ENCODE data around the gene MARVELD3. TPM values are rescaled to one million over a fixed set of nuclear protein-coding genes. Genes with fewer than 3 reads are reported as not detected.
"Not testable (repeated sequence)": the region's sequence is repeated elsewhere in the genome, so short reads cannot be mapped to it uniquely, and the experiment has no call there.

The MARVELD3 gene
- polyA plus RNA-seq, 4 donors, result 11.9 to 18.0 (median 15.0) TPM

DNA sequence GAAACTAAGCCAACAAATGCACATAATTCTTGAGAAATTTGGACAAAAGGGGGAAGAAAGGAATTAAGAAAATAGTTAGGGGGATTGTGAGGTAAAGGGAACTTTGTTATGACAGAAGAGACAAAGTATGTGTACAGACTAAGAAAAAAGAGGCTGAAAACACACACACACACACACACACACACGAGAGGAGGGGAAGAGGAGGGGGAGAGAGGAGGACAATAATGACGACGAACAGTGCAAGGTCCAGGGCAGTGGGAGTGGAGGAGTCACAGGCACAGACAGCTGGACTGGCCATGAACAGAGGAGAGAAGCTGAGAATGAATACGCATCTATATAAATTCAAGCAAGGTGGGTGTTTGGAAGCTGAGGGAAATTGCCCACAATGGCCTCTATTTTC, 44.6 kb downstream of the MARVELD3 start:
- DNase-seq (ENCODE audit: low read depth in 4 of 4, low spot score in 2 of 4), result no peak

DNA sequence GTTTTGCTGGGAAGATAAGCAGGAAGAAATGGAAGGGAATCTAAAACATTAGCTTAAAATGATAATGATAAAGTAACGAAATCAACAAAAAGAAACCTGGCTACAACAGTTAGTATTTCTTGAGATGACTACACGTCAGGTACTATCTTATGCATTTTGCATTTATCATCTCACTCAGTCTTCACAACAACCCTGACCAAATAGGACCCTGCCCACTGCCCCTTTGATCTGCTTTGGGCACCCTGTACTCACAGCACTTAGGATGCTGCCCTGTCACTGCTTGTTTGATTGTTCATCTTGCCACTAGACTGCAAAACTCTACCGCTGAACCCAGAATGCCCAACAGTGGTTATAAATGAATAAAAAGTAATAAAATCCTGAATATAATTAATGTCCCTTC, 45.2 kb downstream of the MARVELD3 start:
- no peak for DNase-seq (ENCODE audit: low read depth in 4 of 4, low spot score in 2 of 4)

DNA sequence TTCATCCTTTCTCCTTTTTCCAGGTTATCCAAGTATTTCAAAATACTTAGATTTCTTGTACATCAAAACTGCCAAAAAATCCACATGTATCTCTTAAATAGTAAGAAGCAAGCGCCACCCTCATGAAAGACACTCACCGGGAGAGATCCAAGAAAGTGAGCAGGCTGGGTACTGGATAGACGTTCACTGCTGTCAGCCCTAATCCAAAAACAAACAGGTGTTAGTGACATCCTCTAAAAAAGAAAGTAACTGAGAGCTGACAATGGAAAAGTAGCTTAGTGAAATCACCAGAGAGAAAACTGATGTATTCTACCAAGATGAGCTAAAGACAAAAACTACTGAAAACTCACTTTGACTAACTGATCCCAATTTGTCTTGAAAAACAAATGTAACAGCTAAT, 46.1 kb downstream of the MARVELD3 start:
- DNase-seq (ENCODE audit: low read depth in 4 of 4, low spot score in 2 of 4), result no peak

DNA sequence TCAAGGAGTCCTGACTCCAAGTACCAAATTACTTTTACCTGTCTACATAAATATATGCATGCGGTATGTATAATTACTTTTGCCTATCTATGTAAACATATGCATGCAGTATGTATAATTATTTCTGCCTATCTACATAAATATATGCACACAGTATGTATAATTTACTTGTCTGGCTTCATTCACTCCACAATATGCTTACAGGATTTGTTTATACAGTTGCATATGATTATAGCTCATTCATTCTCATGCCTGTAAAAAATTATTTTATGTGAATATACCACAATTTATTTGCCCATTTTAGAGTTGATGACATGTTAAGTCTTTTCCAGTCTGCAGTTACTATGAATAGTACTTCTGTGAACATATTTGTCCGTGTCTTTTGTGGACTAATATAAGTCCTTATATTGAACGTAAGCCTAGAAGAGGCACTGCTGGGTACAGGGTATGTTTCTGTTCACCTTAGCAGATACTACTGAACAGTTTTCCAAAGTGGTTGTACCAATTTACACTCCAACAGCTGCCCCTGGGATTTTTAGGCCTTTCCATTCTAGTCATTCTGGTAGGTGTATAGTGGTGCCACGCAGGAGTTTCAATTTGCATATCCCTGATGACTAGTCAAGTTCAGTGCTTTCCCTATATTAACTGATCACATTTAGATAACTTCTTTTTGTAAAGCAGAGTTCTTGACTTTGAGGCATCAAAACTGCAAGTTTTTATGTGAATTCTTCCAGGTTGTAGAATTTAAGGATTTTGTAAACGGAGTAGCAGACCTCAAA, 47.0 kb downstream of the MARVELD3 start:
- DNase-seq (ENCODE audit: low read depth in 4 of 4, low spot score in 2 of 4), result no peak

DNA sequence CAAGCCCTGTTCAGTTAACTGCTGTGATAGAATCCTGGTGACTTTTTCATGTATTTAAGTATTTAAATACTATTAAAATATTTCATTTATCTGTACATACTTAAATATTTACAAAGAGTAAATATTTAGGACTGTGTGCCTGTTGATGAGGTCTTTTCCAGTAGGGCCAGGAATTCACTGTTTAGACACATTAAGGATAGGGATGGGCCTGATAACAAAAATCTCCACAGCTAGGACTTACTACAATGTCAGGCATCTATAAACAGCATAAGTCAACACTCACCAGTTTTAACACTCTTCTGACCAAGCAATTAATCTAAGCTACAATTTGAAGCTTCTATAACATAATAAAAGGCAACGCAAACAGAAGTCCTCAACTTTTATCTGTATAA, 47.6 kb downstream of the MARVELD3 start:
- DNase-seq (ENCODE audit: low read depth in 4 of 4, low spot score in 2 of 4), result no peak

GRCh38 chr16:71674229-71674628, 48.2 kb downstream of the MARVELD3 start:
- no peak for DNase-seq (ENCODE audit: low read depth in 4 of 4, low spot score in 2 of 4)

- no peak for DNase-seq (ENCODE audit: low read depth in 4 of 4, low spot score in 2 of 4)
Observed at GRCh38 chr16:71675380-71675779, 49.4 kb downstream of the MARVELD3 start.

- DNase-seq (ENCODE audit: low read depth in 4 of 4, low spot score in 2 of 4), result no peak
Observed at GRCh38 chr16:71676236-71676635, 50.3 kb downstream of the MARVELD3 start.

DNA sequence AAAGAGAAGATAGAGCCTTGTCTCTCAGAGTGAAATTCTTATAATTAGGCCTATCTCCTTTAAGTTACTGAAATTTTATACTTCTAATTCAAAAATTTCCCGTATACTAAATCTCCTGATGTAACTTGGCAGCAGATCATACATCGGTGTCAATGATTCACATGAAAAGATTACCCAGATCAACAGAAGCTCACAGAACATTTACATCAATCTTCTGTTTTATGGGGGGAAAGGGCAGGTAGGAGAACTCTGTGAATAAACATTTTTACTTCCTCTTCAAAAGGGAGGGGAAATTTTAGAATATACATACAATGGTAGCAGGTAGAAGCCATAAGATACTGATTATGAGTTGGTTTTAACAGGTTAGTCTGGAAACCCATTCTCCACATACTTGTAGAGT, 55.4 kb downstream of the MARVELD3 start:
- DNase-seq (ENCODE audit: low read depth in 4 of 4, low spot score in 2 of 4), result no peak

GRCh38 chr16:71684280-71684679, 58.3 kb downstream of the MARVELD3 start:
- DNase-seq (ENCODE audit: low read depth in 4 of 4, low spot score in 2 of 4), result not testable (repeated sequence)

Other genes starting within 250 kb of the MARVELD3 start
- not detected for gene TLE7, start 184.1 kb upstream of the MARVELD3 start, polyA plus RNA-seq (ENCODE audit: insufficient read length in 4 of 4)
- 10 to 100 TPM; 13.2 to 20.2 (median 16.8) TPM for gene ZNF23, start 163.9 kb upstream of the MARVELD3 start, polyA plus RNA-seq (ENCODE audit: insufficient read length in 4 of 4)
- gene ZNF19, start 136.9 kb upstream of the MARVELD3 start, polyA plus RNA-seq (ENCODE audit: insufficient read length in 4 of 4), result 10 to 100 TPM; 11.8 to 19.6 (median 13.4) TPM
- under 1 TPM; 0.27 to 0.55 (median 0.31) TPM for gene CHST4, start 99.8 kb upstream of the MARVELD3 start, polyA plus RNA-seq (ENCODE audit: insufficient read length in 4 of 4)
- gene TAT, start 49.1 kb upstream of the MARVELD3 start, polyA plus RNA-seq (ENCODE audit: insufficient read length in 4 of 4), result under 1 TPM; 0.06 to 0.20 (median 0.09) TPM
- gene PHLPP2, start 98.5 kb downstream of the MARVELD3 start, polyA plus RNA-seq (ENCODE audit: insufficient read length in 4 of 4), result 10 to 100 TPM in 2 of 4 donors, 1 to 10 TPM in 2; 7.6 to 11.6 (median 9.5) TPM
- gene AP1G1, start 182.7 kb downstream of the MARVELD3 start, polyA plus RNA-seq (ENCODE audit: insufficient read length in 4 of 4), result 10 to 100 TPM; 65.7 to 97.9 (median 89.5) TPM
- 10 to 100 TPM; 32.8 to 38.2 (median 35.9) TPM for gene ATXN1L, start 219.8 kb downstream of the MARVELD3 start, polyA plus RNA-seq (ENCODE audit: insufficient read length in 4 of 4)

Data from left renal cortex interstitium (tissue), 4 donors.